ENCODE results near the gene ASPN. TPM values are rescaled to one million over a fixed set of nuclear protein-coding genes. Genes with fewer than 3 reads are reported as not detected.
A peak's percentile ranks its signal among the peaks of the same experiment; 100 is the strongest.

The ASPN gene
- 14.6 and 65.8 TPM in 2 replicates for total RNA-seq (ENCODE audit: low replicate concordance)

GRCh38 chr9:92482329-92482728, at the start of gene ASPN:
ASPN (minus strand) TSS chr9:92482506.
- H3K4me3 ChIP-seq (ENCODE audit: low read depth, low read length) = peak within 1 kb of the TSS; percentile 56
- peak; percentile 96 for DNase-seq (ENCODE audit: low read depth)
- no peak for TF ChIP-seq CTCF (IDR thresholded peaks at IDR 0.05; ENCODE audit: insufficient read depth, low read length)

GRCh38 chr9:92530893-92531292, 48.6 kb upstream of the ASPN start:
- no peak for TF ChIP-seq CTCF (IDR thresholded peaks at IDR 0.05; ENCODE audit: insufficient read depth, low read length)
- no peak overlapping the region for H3K4me3 ChIP-seq (ENCODE audit: low read depth, low read length)
- no peak for DNase-seq (ENCODE audit: low read depth)

- no peak for TF ChIP-seq CTCF (IDR thresholded peaks at IDR 0.05; ENCODE audit: insufficient read depth, low read length)
- H3K4me3 ChIP-seq (ENCODE audit: low read depth, low read length) = no peak overlapping the region
- no peak for DNase-seq (ENCODE audit: low read depth)
Observed at GRCh38 chr9:92529124-92529523, 46.8 kb upstream of the ASPN start.

GRCh38 chr9:92528522-92528849, 46.2 kb upstream of the ASPN start:
- no peak for TF ChIP-seq CTCF (IDR thresholded peaks at IDR 0.05; ENCODE audit: insufficient read depth, low read length)
- H3K4me3 ChIP-seq (ENCODE audit: low read depth, low read length) = no peak overlapping the region
- no peak for DNase-seq (ENCODE audit: low read depth)

GRCh38 chr9:92527832-92528521, 45.7 kb upstream of the ASPN start:
- TF ChIP-seq CTCF (IDR thresholded peaks at IDR 0.05; ENCODE audit: insufficient read depth, low read length) = no peak
- no peak for DNase-seq (ENCODE audit: low read depth)
- no peak overlapping the region for H3K4me3 ChIP-seq (ENCODE audit: low read depth, low read length)

GRCh38 chr9:92527291-92527828, 45.1 kb upstream of the ASPN start:
- no peak for TF ChIP-seq CTCF (IDR thresholded peaks at IDR 0.05; ENCODE audit: insufficient read depth, low read length)
- no peak overlapping the region for H3K4me3 ChIP-seq (ENCODE audit: low read depth, low read length)
- DNase-seq (ENCODE audit: low read depth) = no peak

- H3K4me3 ChIP-seq (ENCODE audit: low read depth, low read length) = no peak overlapping the region
- TF ChIP-seq CTCF (IDR thresholded peaks at IDR 0.05; ENCODE audit: insufficient read depth, low read length) = no peak
- no peak for DNase-seq (ENCODE audit: low read depth)
Observed at GRCh38 chr9:92525306-92525705, 43.0 kb upstream of the ASPN start.

All from fibroblast of the aortic adventitia (primary cell).